ENCODE data around the gene GMDS. TPM values are rescaled to one million over a fixed set of nuclear protein-coding genes. Genes with fewer than 3 reads are reported as not detected.

Gene GMDS
- total RNA-seq, 1 donor from 2014 or later, result 19.9 TPM

DNA sequence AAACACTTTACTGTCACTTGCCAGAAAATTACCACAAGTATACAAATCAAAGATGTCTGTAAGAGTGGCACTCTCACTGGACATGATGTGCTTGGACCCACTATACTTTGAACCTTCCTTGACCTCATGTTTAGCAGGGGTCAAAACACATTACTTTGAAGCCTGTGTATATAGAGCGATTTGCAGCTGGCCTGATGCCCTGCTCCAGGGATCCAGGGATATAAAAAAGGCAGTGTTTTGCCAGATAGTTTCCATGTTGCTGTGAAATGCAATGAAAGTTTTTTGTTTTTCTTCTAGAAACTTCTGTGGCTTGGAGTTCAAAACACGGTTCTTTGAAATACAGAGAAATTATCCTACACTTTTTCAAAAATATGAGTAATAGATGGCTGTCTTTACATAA is 470.0 kb downstream of the GMDS start:
- no peak for DNase-seq (ENCODE audit: low spot score in 2 of 2)
- intact Hi-C loops (cut with DNase I), result no loop called here
- Histone ChIP-seq H3K4me1 (peaks cover 3 to 15% of the 10 kb centered on the region in 2 donors), H3K36me3 (no peaks in the 10 kb centered on the region), H3K27ac (no peak overlapping the region), H3K4me3 (no peak overlapping the region), H3K9me3 (no peaks in the 10 kb centered on the region), H3K27me3 (no peaks in the 10 kb centered on the region)
- TF ChIP-seq, protein P1, sequence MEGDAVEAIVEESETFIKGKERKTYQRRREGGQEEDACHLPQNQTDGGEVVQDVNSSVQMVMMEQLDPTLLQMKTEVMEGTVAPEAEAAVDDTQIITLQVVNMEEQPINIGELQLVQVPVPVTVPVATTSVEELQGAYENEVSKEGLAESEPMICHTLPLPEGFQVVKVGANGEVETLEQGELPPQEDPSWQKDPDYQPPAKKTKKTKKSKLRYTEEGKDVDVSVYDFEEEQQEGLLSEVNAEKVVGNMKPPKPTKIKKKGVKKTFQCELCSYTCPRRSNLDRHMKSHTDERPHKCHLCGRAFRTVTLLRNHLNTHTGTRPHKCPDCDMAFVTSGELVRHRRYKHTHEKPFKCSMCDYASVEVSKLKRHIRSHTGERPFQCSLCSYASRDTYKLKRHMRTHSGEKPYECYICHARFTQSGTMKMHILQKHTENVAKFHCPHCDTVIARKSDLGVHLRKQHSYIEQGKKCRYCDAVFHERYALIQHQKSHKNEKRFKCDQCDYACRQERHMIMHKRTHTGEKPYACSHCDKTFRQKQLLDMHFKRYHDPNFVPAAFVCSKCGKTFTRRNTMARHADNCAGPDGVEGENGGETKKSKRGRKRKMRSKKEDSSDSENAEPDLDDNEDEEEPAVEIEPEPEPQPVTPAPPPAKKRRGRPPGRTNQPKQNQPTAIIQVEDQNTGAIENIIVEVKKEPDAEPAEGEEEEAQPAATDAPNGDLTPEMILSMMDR (IDR thresholded peaks at IDR 0.05), result no peak

GRCh38 chr6:1774226-1774915 is 471.0 kb downstream of the GMDS start:
- H3K27me3 ChIP-seq, result no peaks in the 10 kb centered on the region
- intact Hi-C loops (cut with DNase I), result no loop called here
- no peaks in the 10 kb centered on the region for H3K9me3 ChIP-seq
- H3K4me1 ChIP-seq, result peaks cover 3 to 15% of the 10 kb centered on the region in 2 donors
- H3K4me3 ChIP-seq, result no peak overlapping the region
- H3K27ac ChIP-seq, result no peak overlapping the region
- DNase-seq (ENCODE audit: low spot score in 2 of 2), result no peak
- H3K36me3 ChIP-seq, result no peaks in the 10 kb centered on the region
- TF ChIP-seq, protein P1 (IDR thresholded peaks at IDR 0.05), result no peak

- TF ChIP-seq, protein P1 (IDR thresholded peaks at IDR 0.05), result no peak
- Histone ChIP-seq H3K4me1 (peaks cover under 1 to 9% of the 10 kb centered on the region in 2 donors), H3K27ac (no peak overlapping the region), H3K27me3 (no peaks in the 10 kb centered on the region), H3K9me3 (no peaks in the 10 kb centered on the region), H3K36me3 (no peaks in the 10 kb centered on the region), H3K4me3 (no peak overlapping the region)
- no peak for DNase-seq (ENCODE audit: low spot score in 2 of 2)
- intact Hi-C loops (cut with DNase I), result no loop called here
Measured at GRCh38 chr6:1773700-1774099, 471.7 kb downstream of the GMDS start.

GRCh38 chr6:1770968-1771723 is 474.3 kb downstream of the GMDS start:
- intact Hi-C loops (cut with DNase I), result no loop called here
- no peaks in the 10 kb centered on the region for H3K9me3 ChIP-seq
- TF ChIP-seq, protein P1 (IDR thresholded peaks at IDR 0.05), result no peak
- no peaks in the 10 kb centered on the region for H3K27me3 ChIP-seq
- H3K4me1 ChIP-seq, result peaks cover 0 to 14% of the 10 kb centered on the region in 2 donors
- no peak overlapping the region for H3K27ac ChIP-seq
- no peaks in the 10 kb centered on the region for H3K36me3 ChIP-seq
- no peak for DNase-seq (ENCODE audit: low spot score in 2 of 2)
- no peak overlapping the region for H3K4me3 ChIP-seq

DNA sequence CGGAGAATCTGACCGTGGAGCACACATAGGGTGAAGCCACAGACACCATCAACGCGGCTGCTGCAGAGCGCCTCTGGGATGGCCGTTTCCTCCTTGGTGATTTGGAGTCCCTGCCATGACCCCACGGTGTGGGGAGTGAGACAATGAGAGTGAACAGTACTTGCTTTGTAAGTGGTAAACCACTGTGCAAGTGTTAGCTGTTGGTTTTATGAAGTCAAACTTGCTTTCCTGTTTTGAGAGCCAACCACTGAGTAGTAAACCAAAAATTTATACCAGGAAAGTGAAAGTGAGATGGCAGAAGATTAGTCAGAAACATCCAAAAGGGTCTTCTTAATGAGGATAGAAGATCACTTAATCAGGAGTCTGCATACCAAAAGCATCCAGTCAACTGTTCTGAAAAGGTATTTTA is 475.0 kb downstream of the GMDS start:
- peaks cover 4 to 17% of the 10 kb centered on the region in 2 donors for H3K4me1 ChIP-seq
- intact Hi-C loops (cut with DNase I), result no loop called here
- no peaks in the 10 kb centered on the region for H3K36me3 ChIP-seq
- H3K4me3 ChIP-seq, result no peak overlapping the region
- no peak for DNase-seq (ENCODE audit: low spot score in 2 of 2)
- H3K9me3 ChIP-seq, result no peaks in the 10 kb centered on the region
- no peak overlapping the region for H3K27ac ChIP-seq
- TF ChIP-seq, protein P1 (IDR thresholded peaks at IDR 0.05), result no peak
- no peaks in the 10 kb centered on the region for H3K27me3 ChIP-seq
